Right cardiac atrium (tissue), 5 donors: ENCODE data around the gene RHOB. TPM values are rescaled to one million over a fixed set of nuclear protein-coding genes. Genes with fewer than 3 reads are reported as not detected.

Experiments
- ATAC-seq, 2 donors: fragments of 200-7000 bp; cut with Tn5 transposase; one replicate each; pipeline versions ENCODE4 v1.8.0 to v1.9.1; 2020; ENCODE audit warnings: moderate library complexity in 2 of 2, mild to moderate bottlenecking in 1 of 2
- DNase-seq, 3 donors: peaks; one replicate each; pipeline ENCODE4 v3.0.0-alpha.2; 2020
- H3K27ac ChIP-seq: one replicate; pipeline ENCODE4 v1.5.1; 2013; ENCODE audit warnings: mild to moderate bottlenecking, low read length, control low read depth, moderate library complexity
- H3K27me3 ChIP-seq: one replicate; pipeline ENCODE4 v1.6.1; 2013; ENCODE audit not compliant: control insufficient read depth, insufficient read depth
- H3K4me1 ChIP-seq: one replicate; pipeline ENCODE4 v1.6.1; 2013; ENCODE audit warnings: low read length; ENCODE audit not compliant: control insufficient read depth, insufficient read depth
- H3K4me3 ChIP-seq: one replicate; pipeline ENCODE4 v1.5.1; 2013; ENCODE audit warnings: low read length, control low read depth
- H3K9me3 ChIP-seq: one replicate; pipeline ENCODE4 v1.6.1; 2013; ENCODE audit warnings: low read length; ENCODE audit not compliant: control insufficient read depth
- WGBS: extraction: QIAGEN DNeasy Blood & Tissue Kit; methylation state at CpG from one replicate; pipeline ENCODE4 v1.1.7; 2013; 5-methylcytosine and 5-hydroxymethylcytosine counted together
- intact Hi-C, 4 donors: fragments of 100-400 bp; cut with DNase I; formaldehyde crosslinking; loops; one replicate each; pipeline versions ENCODE4 v1.11.0 to v1.14.0; 2022 to 2023
- polyA plus RNA-seq: library from polyadenylated mRNA; stranded (reverse); fragments of 200-250 nt; gene quantifications from one replicate; pipeline ENCODE4 v1.2.3, GENCODE V29; 2013
- total RNA-seq, 4 donors: library from RNA; stranded (reverse); fragmentation: NEBNext Ultra II Directional; extraction: Animal tissue kit (Norgen Biotek cat#: 25700); gene quantifications; one replicate each; pipeline ENCODE4 v1.2.1, GENCODE V29; 2021
- donor health status: healthy with polysubstance abuse.
- donor health status: DM: no; HTN: yes; CAD: no.
- donor health status: DM: no; HTN: no; CAD: no.
- donor health status: DM: no; HTN: yes; CAD: no; lungs with severe emphysema.
- donor health status: DM: yes; HTN: yes; CAD: no.

Gene RHOB
- total and polyA plus RNA-seq, 5 donors, result 141 to 365 (median 225) TPM

- Histone ChIP-seq H3K27me3 (no peaks in the 10 kb centered on the region), H3K4me3 (no peak overlapping the region), H3K27ac (no peak overlapping the region), H3K4me1 (peaks cover 8% of the 10 kb centered on the region), H3K9me3 (no peaks in the 10 kb centered on the region)
- ATAC-seq (no peak), DNase-seq (no peak)
- WGBS, result 92% methylated on average over 4 of the region's 4 CpGs
- intact Hi-C loops, result loop anchor here in 1 of 4 donors (10.0 kb wide), 1 partner anchor 54 kb away; no protein-coding TSS in a partner anchor
These were observed 24.3 kb downstream of the RHOB start for GRCh38 chr2:20471148-20471547.

DNA sequence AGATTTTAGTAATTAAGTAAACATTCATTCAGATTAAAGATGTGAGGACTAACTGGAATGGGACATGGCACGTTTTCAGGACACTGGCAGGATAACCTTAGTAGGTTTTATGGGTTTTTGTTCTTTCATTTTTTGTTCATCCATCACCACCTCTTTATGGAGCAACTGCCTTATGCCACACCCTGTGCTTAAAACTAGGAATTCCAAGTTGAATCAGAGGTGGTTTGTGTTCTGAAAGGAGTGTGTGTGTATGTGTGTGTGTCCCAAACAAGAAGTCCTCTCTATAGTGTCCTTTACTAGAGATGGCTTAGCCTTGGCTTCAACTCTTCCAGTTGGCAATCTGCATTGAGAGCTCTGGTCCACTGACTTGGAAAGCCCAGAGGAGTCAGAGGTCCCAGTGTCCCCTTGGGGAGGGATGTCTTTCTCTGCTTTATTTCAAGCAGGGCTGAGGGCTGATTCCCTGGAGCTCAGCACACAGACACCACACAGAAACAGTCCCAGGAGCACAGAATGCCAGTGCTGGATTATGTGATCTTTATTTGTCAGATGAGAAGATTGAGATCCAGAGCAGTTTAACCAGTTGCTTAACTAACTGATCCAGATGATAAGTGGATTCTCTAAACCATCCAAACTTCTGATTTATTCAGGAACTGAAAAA, 25.2 kb downstream of the RHOB start:
- ATAC-seq, result no peak
- Histone ChIP-seq H3K27me3 (no peaks in the 10 kb centered on the region), H3K4me1 (peaks cover 8% of the 10 kb centered on the region), H3K4me3 (no peak overlapping the region), H3K27ac (no peak overlapping the region), H3K9me3 (no peaks in the 10 kb centered on the region)
- DNase-seq, result no peak
- 73% methylated on average over 1 of the region's 1 CpG for WGBS
- intact Hi-C loops, result loop anchor here in 1 of 4 donors (10.0 kb wide), 1 partner anchor 53 kb away; no protein-coding TSS in a partner anchor

DNA sequence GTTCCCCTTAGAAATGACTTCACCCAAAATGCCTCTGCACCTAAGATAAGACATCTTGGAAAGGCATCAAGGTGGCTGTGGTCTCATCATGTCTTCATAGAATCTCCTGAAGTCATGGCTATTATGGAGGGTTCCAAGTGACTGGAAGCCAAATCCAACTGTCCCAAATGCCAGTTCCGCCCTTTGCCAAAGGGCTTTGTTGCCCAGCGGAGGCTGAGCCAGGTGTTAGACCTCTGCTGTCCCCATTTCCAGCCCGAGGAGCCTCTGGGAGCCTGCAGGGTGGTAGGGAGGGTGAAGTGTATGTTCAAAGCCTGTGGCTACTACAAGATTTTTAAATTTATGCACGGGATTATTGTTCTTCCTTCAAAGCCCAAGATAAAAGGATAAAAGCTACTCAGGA, 25.7 kb downstream of the RHOB start:
- Histone ChIP-seq H3K4me3 (no peak overlapping the region), H3K27me3 (no peaks in the 10 kb centered on the region), H3K4me1 (peaks cover 8% of the 10 kb centered on the region), H3K27ac (no peak overlapping the region), H3K9me3 (no peaks in the 10 kb centered on the region)
- ATAC-seq (no peak), DNase-seq (no peak)
- WGBS, result 90% methylated on average over 4 of the region's 4 CpGs
- intact Hi-C loops, result loop anchor here in 1 of 4 donors (10.0 kb wide), 1 partner anchor 52 kb away; no protein-coding TSS in a partner anchor

DNA sequence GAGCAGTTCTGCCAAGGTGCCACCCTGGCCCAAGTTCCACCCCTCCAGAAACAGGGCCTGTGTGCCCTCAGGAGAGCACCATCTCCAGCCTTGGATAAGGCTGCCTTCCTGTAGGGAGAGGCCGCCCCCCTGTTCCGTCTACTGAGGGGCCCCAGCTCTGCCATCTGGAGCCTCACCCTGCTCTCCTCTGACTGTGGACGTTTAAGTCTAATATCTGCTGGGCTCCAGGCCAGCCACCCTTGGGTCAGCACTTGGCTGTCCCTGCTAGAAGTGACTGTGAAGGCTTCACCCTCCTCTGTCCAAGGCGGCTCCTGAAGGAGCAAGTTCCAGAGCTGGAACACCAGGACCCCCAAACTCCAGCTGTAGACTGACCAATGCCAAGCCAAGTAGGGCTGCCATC, 26.3 kb downstream of the RHOB start:
- intact Hi-C loops, result loop anchor here in 1 of 4 donors (10.0 kb wide), 1 partner anchor 52 kb away; no protein-coding TSS in a partner anchor
- ATAC-seq (peak; percentile 43 to 53), DNase-seq (peak in 1 of 3 donors; percentile 71)
- no peak overlapping the region for H3K4me3 ChIP-seq
- H3K4me1 ChIP-seq, result peaks cover 8% of the 10 kb centered on the region
- no peaks in the 10 kb centered on the region for H3K9me3 ChIP-seq
- WGBS, result 56% methylated on average over 4 of the region's 4 CpGs
- H3K27me3 ChIP-seq, result no peaks in the 10 kb centered on the region
- no peak overlapping the region for H3K27ac ChIP-seq

- peaks cover 8% of the 10 kb centered on the region for H3K4me1 ChIP-seq
- DNase-seq (no peak), ATAC-seq (peak; percentile 39 to 54)
- no peaks in the 10 kb centered on the region for H3K27me3 ChIP-seq
- H3K4me3 ChIP-seq, result no peak overlapping the region
- intact Hi-C loops, result loop anchor here in 1 of 4 donors (10.0 kb wide), 1 partner anchor 50 kb away; no protein-coding TSS in a partner anchor
- 86% methylated on average over 7 of the region's 7 CpGs for WGBS
- peak overlapping the region; percentile 68 for H3K27ac ChIP-seq
- H3K9me3 ChIP-seq, result no peaks in the 10 kb centered on the region
These were observed 28.1 kb downstream of the RHOB start for GRCh38 chr2:20474757-20475566.

- 97% methylated on average over 3 of the region's 3 CpGs for WGBS
These were observed 28.7 kb downstream of the RHOB start for GRCh38 chr2:20475567-20475952.

DNA sequence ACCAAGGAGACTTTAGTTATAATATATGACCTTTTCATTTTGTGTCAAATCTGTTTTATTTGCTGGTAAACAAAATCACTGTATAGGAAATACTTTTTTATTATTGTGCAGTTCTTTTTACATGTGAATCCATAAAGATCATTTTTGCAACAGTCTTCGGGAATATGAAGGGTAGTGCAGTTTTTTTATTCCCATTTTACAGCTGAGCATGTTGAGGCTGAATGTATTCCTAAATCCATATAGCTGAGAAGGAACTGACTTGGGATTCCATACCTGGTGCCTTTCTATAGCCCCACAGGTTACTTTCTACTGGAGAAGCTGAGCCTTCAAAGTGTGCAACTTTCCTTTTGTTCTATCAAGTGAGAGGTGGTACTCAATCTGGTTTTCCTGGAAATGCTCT, 29.6 kb downstream of the RHOB start:
- H3K4me3 ChIP-seq, result no peak overlapping the region
- H3K9me3 ChIP-seq, result no peaks in the 10 kb centered on the region
- WGBS, result 96% methylated on average over 1 of the region's 1 CpG
- intact Hi-C loops, result loop anchor here in 1 of 4 donors (10.0 kb wide), 1 partner anchor 48 kb away; no protein-coding TSS in a partner anchor
- H3K4me1 ChIP-seq, result peaks cover 8% of the 10 kb centered on the region
- DNase-seq (no peak), ATAC-seq (no peak)
- H3K27ac ChIP-seq, result no peak overlapping the region
- H3K27me3 ChIP-seq, result no peaks in the 10 kb centered on the region

More at GRCh38 chr2:20475567-20475952, 28.7 kb downstream of the RHOB start:
- intact Hi-C loops, result loop anchor here in 1 of 4 donors (10.0 kb wide), 1 partner anchor 49 kb away; no protein-coding TSS in a partner anchor
- H3K4me3 ChIP-seq, result no peak overlapping the region
- peaks cover 8% of the 10 kb centered on the region for H3K4me1 ChIP-seq
- H3K9me3 ChIP-seq, result no peaks in the 10 kb centered on the region
- H3K27me3 ChIP-seq, result no peaks in the 10 kb centered on the region
- DNase-seq, result no peak
- peak overlapping the region; percentile 68 for H3K27ac ChIP-seq
- ATAC-seq, result no peak

DNA sequence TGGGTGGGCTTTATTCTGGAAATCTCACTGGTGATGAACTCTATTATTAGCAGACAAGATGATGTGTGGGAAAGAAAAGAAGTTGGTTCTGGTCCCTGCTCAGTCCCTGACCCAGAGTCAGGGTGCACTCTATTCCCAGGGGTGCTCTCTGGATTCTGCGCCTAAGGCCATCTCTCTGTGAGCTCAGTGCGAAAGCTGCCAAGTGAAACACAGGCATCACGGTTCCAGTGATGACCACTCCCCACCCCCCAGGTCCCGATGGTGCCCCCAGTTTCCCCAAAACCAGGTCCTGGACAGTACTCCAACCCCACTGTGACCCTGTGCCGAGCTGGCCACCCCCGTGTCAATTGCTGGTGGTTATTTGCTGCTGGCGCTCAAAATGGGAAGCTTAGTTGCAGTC, 30.1 kb downstream of the RHOB start:
- ATAC-seq, result peak in 1 of 2 donors; percentile 12
- no peaks in the 10 kb centered on the region for H3K9me3 ChIP-seq
- no peak for DNase-seq
- WGBS, result 88% methylated on average over 7 of the region's 7 CpGs
- no peaks in the 10 kb centered on the region for H3K27me3 ChIP-seq
- peaks cover 8% of the 10 kb centered on the region for H3K4me1 ChIP-seq
- H3K4me3 ChIP-seq, result no peak overlapping the region
- no peak overlapping the region for H3K27ac ChIP-seq
- intact Hi-C loops, result loop anchor here in 1 of 4 donors (10.0 kb wide), 1 partner anchor 48 kb away; no protein-coding TSS in a partner anchor

- Histone ChIP-seq H3K9me3 (no peaks in the 10 kb centered on the region), H3K4me1 (peaks cover 8% of the 10 kb centered on the region), H3K27ac (no peak overlapping the region), H3K27me3 (no peaks in the 10 kb centered on the region), H3K4me3 (no peak overlapping the region)
- no peak for DNase-seq
- intact Hi-C loops, result loop anchor here in 1 of 4 donors (10.0 kb wide), 1 partner anchor 46 kb away; no protein-coding TSS in a partner anchor
- ATAC-seq, result no peak
- 89% methylated on average over 7 of the region's 7 CpGs for WGBS
These were observed 32.1 kb downstream of the RHOB start for GRCh38 chr2:20478961-20479360.

- no peak overlapping the region for H3K4me3 ChIP-seq
- H3K4me1 ChIP-seq, result peaks cover 6% of the 10 kb centered on the region
- H3K27me3 ChIP-seq, result no peaks in the 10 kb centered on the region
- H3K27ac ChIP-seq, result no peak overlapping the region
- 94% methylated on average over 9 of the region's 9 CpGs for WGBS
- intact Hi-C loops, result loop anchor here in 1 of 4 donors (10.0 kb wide), 1 partner anchor 45 kb away; no protein-coding TSS in a partner anchor
- H3K9me3 ChIP-seq, result no peaks in the 10 kb centered on the region
- DNase-seq (no peak), ATAC-seq (no peak)
These were observed 33.0 kb downstream of the RHOB start for GRCh38 chr2:20479835-20480234.

- no peak for ATAC-seq
- 88% methylated on average over 4 of the region's 4 CpGs for WGBS
- Histone ChIP-seq H3K27me3 (no peaks in the 10 kb centered on the region), H3K9me3 (no peaks in the 10 kb centered on the region), H3K4me3 (no peak overlapping the region), H3K27ac (no peak overlapping the region), H3K4me1 (peaks cover 6% of the 10 kb centered on the region)
- intact Hi-C loops, result no loop called here
- no peak for DNase-seq
These were observed 34.0 kb downstream of the RHOB start for GRCh38 chr2:20480913-20481312.
